Fibroblast of lung (primary cell): ENCODE measurements around the gene ADPRH. TPM values are rescaled to one million over a fixed set of nuclear protein-coding genes. Genes with fewer than 3 reads are reported as not detected.

ENCODE experiments used
- DNase-seq, 2 donors: peaks; one replicate each; pipeline versions ENCODE4 v3.0.0 to v3.0.0-alpha.2; 2010; ENCODE audit warnings: low read depth in 2 of 2
- H2AFZ ChIP-seq: 2 replicates; pipeline ENCODE4 v1.5.1; 2012; ENCODE audit warnings: low read length, control low read depth, inconsistent platforms
- H3K27ac ChIP-seq: 2 replicates; pipeline ENCODE4 v1.5.1; 2011; ENCODE audit warnings: low read length, control low read depth; ENCODE audit not compliant: insufficient read depth
- H3K27me3 ChIP-seq: 2 replicates; pipeline ENCODE4 v1.5.1; 2011; ENCODE audit warnings: mild to moderate bottlenecking, low read length; ENCODE audit not compliant: control insufficient read depth, insufficient read depth
- H3K36me3 ChIP-seq: 2 replicates; pipeline ENCODE4 v1.5.1; 2011; ENCODE audit warnings: low read length; ENCODE audit not compliant: control insufficient read depth, insufficient read depth
- H3K4me1 ChIP-seq: 2 replicates; pipeline ENCODE4 v1.5.1; 2011; ENCODE audit warnings: low read length; ENCODE audit not compliant: control insufficient read depth, insufficient read depth; ENCODE audit errors: extremely low read depth
- H3K4me2 ChIP-seq: 2 replicates; pipeline ENCODE4 v1.5.1; 2011; ENCODE audit warnings: low read length, control low read depth; ENCODE audit not compliant: insufficient read depth; ENCODE audit errors: extremely low read depth
- H3K4me3 ChIP-seq, 4 experiments: fragments of 200-600 bp in 1 of 4; sonication (generic) in 1 of 4; replicated peaks in 1 of 4; 2 replicates each; pipeline ENCODE4 v1.5.1; 2011 to 2016; ENCODE audit warnings: low read length in 4 of 4, low read depth in 3 of 4, mild to moderate bottlenecking in 3 of 4, control low read depth in 2 of 4, inconsistent platforms in 1 of 4, mixed read lengths in 1 of 4; ENCODE audit not compliant: insufficient read depth in 1 of 4; ENCODE audit errors: control extremely low read depth in 1 of 4
- H3K79me2 ChIP-seq: 2 replicates; pipeline ENCODE4 v1.5.1; 2012; ENCODE audit warnings: mild to moderate bottlenecking, low read length, inconsistent platforms; ENCODE audit not compliant: control insufficient read depth, insufficient read depth
- H3K9ac ChIP-seq: 2 replicates; pipeline ENCODE4 v1.5.1; 2011; ENCODE audit warnings: mild to moderate bottlenecking, low read length, control low read depth; ENCODE audit not compliant: insufficient read depth
- H3K9me3 ChIP-seq: 2 replicates; pipeline ENCODE4 v1.5.1; 2012; ENCODE audit warnings: low read depth, low read length; ENCODE audit not compliant: control insufficient read depth, insufficient read depth
- H4K20me1 ChIP-seq: 2 replicates; pipeline ENCODE4 v1.5.1; 2011; ENCODE audit warnings: low read length; ENCODE audit not compliant: control insufficient read depth, insufficient read depth; ENCODE audit errors: extremely low read depth
- CTCF ChIP-seq, 2 donors: IDR thresholded peaks in 1 of 2; conservative IDR thresholded peaks in 1 of 2; 1 replicate in 1 of 2; 2 replicates in 1 of 2; pipeline ENCODE4 v1.5.1; 2011 to 2012; ENCODE audit warnings: low read length in 2 of 2, control low read depth in 1 of 2, inconsistent platforms in 1 of 2, low read depth in 1 of 2, mild to moderate bottlenecking in 1 of 2
- EZH2 ChIP-seq: IDR thresholded peaks from 2 replicates; pipeline ENCODE4 v1.5.1; 2012; ENCODE audit warnings: low read length, control low read depth, mild to moderate bottlenecking; ENCODE audit errors: missing control alignments
- polyA plus RNA-seq, 2 donors: library from polyadenylated mRNA; depleted of rRNA in 1 of 2; stranded (reverse) in 1 of 2; unstranded in 1 of 2; fragments of >200 nt; gene quantifications; 2 replicates each; pipeline ENCODE4 v1.2.1, GENCODE V29; 2011 to 2012; ENCODE audit warnings: missing spikeins in 1 of 2
- total RNA-seq: library from RNA; depleted of rRNA; stranded (reverse); fragments of >200 nt; gene quantifications from 2 replicates; pipeline ENCODE4 v1.2.1, GENCODE V29; 2014

ADPRH gene
- total and polyA plus RNA-seq, 2 donors (not counting 1 experiment from before 2014, with no cell fraction given), result 1.1 to 7.4 TPM

- no peak overlapping the region for H3K27ac ChIP-seq
- peaks cover 5% of the 10 kb centered on the region for H3K27me3 ChIP-seq
- DNase-seq, result no peak
- H3K4me2 ChIP-seq, result no peak overlapping the region
- no peak overlapping the region for H2AFZ ChIP-seq
- no peaks in the 10 kb centered on the region for H3K36me3 ChIP-seq
- H3K4me3 ChIP-seq, result no peak overlapping the region
- no peaks in the 10 kb centered on the region for H3K9me3 ChIP-seq
- H4K20me1 ChIP-seq, result no peaks in the 10 kb centered on the region
- H3K4me1 ChIP-seq, result no peaks in the 10 kb centered on the region
- no peak overlapping the region for H3K9ac ChIP-seq
- H3K79me2 ChIP-seq, result no peaks in the 10 kb centered on the region
- TF ChIP-seq EZH2 (no peak), CTCF (conservative IDR thresholded peaks at IDR 0.05 in 1 of 2, IDR thresholded peaks at IDR 0.05 in 1 of 2; ENCODE audit: low read depth in 1 of 2, low read length in 2 of 2) (no peak)
Measured at GRCh38 chr3:119553823-119554415, 25.4 kb upstream of the ADPRH start.

- Histone ChIP-seq H3K4me1 (no peaks in the 10 kb centered on the region), H3K4me3 (no peak overlapping the region), H3K36me3 (no peaks in the 10 kb centered on the region), H2AFZ (no peak overlapping the region), H3K9me3 (no peaks in the 10 kb centered on the region), H3K4me2 (no peak overlapping the region), H3K27me3 (peaks cover 5% of the 10 kb centered on the region), H4K20me1 (no peaks in the 10 kb centered on the region), H3K9ac (no peak overlapping the region), H3K79me2 (no peaks in the 10 kb centered on the region), H3K27ac (no peak overlapping the region)
- DNase-seq, result no peak
- TF ChIP-seq CTCF (conservative IDR thresholded peaks at IDR 0.05 in 1 of 2, IDR thresholded peaks at IDR 0.05 in 1 of 2; ENCODE audit: low read depth in 1 of 2, low read length in 2 of 2) (no peak), EZH2 (no peak)
Measured at GRCh38 chr3:119555309-119555735, 24.0 kb upstream of the ADPRH start.

- no peak for TF ChIP-seq EZH2
- no peak for TF ChIP-seq CTCF (conservative IDR thresholded peaks at IDR 0.05 in 1 of 2, IDR thresholded peaks at IDR 0.05 in 1 of 2; ENCODE audit: low read depth in 1 of 2, low read length in 2 of 2)
- H3K4me2 ChIP-seq, result no peak overlapping the region
- no peaks in the 10 kb centered on the region for H4K20me1 ChIP-seq
- peaks cover 5% of the 10 kb centered on the region for H3K27me3 ChIP-seq
- H3K4me1 ChIP-seq, result no peaks in the 10 kb centered on the region
- H3K9ac ChIP-seq, result no peak overlapping the region
- H3K4me3 ChIP-seq, result no peak overlapping the region
- H3K27ac ChIP-seq, result no peak overlapping the region
- DNase-seq, result no peak
- no peaks in the 10 kb centered on the region for H3K79me2 ChIP-seq
- H3K36me3 ChIP-seq, result no peaks in the 10 kb centered on the region
- no peaks in the 10 kb centered on the region for H3K9me3 ChIP-seq
- no peak overlapping the region for H2AFZ ChIP-seq
Measured at GRCh38 chr3:119555929-119556328, 23.4 kb upstream of the ADPRH start.
